Ovary (tissue), 9 donors: Measurements from ENCODE around the gene MYOCOS. TPM values are rescaled to one million over a fixed set of nuclear protein-coding genes. Genes with fewer than 3 reads are reported as not detected.

Experiments used
- DNase-seq, 5 donors: peaks; one replicate each; pipeline ENCODE4 v3.0.0-alpha.2; 2019 to 2020
- H3K27ac ChIP-seq, 2 donors: fragments of 200-600 bp; one replicate each; pipeline versions ENCODE4 v1.5.1 to v1.8.0; 2019 to 2022
- H3K27me3 ChIP-seq: fragments of 200-600 bp; one replicate; pipeline ENCODE4 v1.8.0; 2022
- H3K36me3 ChIP-seq: fragments of 200-600 bp; sonication (generic); one replicate; pipeline ENCODE4 v1.5.1; 2019
- H3K4me1 ChIP-seq: one replicate; pipeline ENCODE4 v1.8.1; 2013; ENCODE audit warnings: mild to moderate bottlenecking, moderate library complexity; ENCODE audit not compliant: insufficient read depth
- H3K4me3 ChIP-seq: fragments of 200-600 bp; sonication (generic); one replicate; pipeline ENCODE4 v1.5.1; 2017
- H3K9me3 ChIP-seq, 2 donors: fragments of 200-600 bp in 1 of 2; sonication (generic) in 1 of 2; one replicate each; pipeline versions ENCODE4 v1.5.1 to v1.8.1; 2013 to 2019; ENCODE audit warnings: mild to moderate bottlenecking in 1 of 2, moderate library complexity in 1 of 2
- EP300 ChIP-seq: sonication (generic); formaldehyde crosslinking; IDR thresholded peaks from one replicate; pipeline ENCODE4 v1.6.1; 2017; ENCODE audit warnings: antibody characterized with exemption
- POLR2A ChIP-seq: fragments of 450-650 bp; IDR thresholded peaks from one replicate; pipeline ENCODE4 v1.6.1; 2017; ENCODE audit warnings: antibody characterized with exemption, mild to moderate bottlenecking, moderate library complexity
- WGBS, 3 donors: extraction: QIAGEN DNeasy Blood & Tissue Kit in 1 of 3; methylation state at CpG; one replicate each; pipeline versions ENCODE4 v1.1.5 to v1.1.7; 2013 to 2017; 5-methylcytosine and 5-hydroxymethylcytosine counted together
- intact Hi-C, 4 donors: fragments of 100-400 bp; cut with DNase I; formaldehyde crosslinking; loops; one replicate each; pipeline versions ENCODE4 v1.11.0 to v1.15.1; 2022 to 2023
- polyA plus RNA-seq, 2 donors: library from polyadenylated mRNA; stranded (reverse); fragments of 200-250 nt in 1 of 2; fragments of 350-450 nt in 1 of 2; fragmentation: Illumina TruSeq in 1 of 2; extraction: RNeasy Lipid Tissue Mini Kit (QIAGEN cat#74804) in 1 of 2; gene quantifications; one replicate each; pipeline ENCODE4 v1.2.3, GENCODE V29; 2013 to 2014
- total RNA-seq, 7 donors: library from RNA; depleted of rRNA in 2 of 7; stranded (reverse); fragments of >200 nt in 2 of 7; fragmentation: NEBNext Ultra II Directional in 3 of 7; extraction: Animal tissue kit (Norgen Biotek cat#: 25700) in 3 of 7; gene quantifications; one replicate each; pipeline versions ENCODE4 v1.1.0 to v1.2.4, GENCODE V29; 2016 to 2023
- TF ChIP-seq, protein P1 (sequence below), 3 donors: fragments of 450-650 bp in 2 of 3; fragments of 200-600 bp in 1 of 3; IDR thresholded peaks; one replicate each; pipeline versions ENCODE4 v1.5.1 to v1.8.0; 2016 to 2022; ENCODE audit warnings: antibody characterized with exemption in 3 of 3, mild to moderate bottlenecking in 1 of 3
- donor health status: DM: no; HTN: no; CAD: no; lungs with moderate emphysema.
- donor health status: DM: no; HTN: no; CAD: no.
- donor health status: Bipolar disorder and iron deficiency.
- donor health status: DM: yes; HTN: yes; CAD: no.
- donor health status: DM: no; HTN: no; CAD: no.
- donor health status: DM: yes; HTN: yes; CAD: no.

Gene MYOCOS
- total and polyA plus RNA-seq, 9 donors: 0.08 to 0.57 TPM; not detected in 7

DNA sequence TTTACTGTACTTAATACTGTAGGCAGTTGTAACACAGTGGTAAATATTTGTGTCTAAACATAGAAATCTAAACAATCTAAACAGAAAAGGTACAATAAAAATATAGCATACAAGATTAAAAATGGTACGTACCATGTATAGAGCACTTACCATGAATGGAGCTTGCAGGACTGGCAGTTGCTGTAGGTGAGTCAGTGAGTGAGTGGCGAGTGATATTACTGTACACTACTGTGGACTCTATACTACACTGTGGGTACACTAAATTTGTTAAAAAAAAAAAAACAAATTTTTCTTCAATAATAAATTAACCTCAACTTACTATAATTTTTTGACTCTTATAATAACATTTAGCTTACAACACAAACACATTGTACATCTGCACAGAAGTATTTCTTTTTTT is 39.5 kb upstream of the MYOCOS start:
- TF ChIP-seq POLR2A: no peak
- TF ChIP-seq, protein P1, sequence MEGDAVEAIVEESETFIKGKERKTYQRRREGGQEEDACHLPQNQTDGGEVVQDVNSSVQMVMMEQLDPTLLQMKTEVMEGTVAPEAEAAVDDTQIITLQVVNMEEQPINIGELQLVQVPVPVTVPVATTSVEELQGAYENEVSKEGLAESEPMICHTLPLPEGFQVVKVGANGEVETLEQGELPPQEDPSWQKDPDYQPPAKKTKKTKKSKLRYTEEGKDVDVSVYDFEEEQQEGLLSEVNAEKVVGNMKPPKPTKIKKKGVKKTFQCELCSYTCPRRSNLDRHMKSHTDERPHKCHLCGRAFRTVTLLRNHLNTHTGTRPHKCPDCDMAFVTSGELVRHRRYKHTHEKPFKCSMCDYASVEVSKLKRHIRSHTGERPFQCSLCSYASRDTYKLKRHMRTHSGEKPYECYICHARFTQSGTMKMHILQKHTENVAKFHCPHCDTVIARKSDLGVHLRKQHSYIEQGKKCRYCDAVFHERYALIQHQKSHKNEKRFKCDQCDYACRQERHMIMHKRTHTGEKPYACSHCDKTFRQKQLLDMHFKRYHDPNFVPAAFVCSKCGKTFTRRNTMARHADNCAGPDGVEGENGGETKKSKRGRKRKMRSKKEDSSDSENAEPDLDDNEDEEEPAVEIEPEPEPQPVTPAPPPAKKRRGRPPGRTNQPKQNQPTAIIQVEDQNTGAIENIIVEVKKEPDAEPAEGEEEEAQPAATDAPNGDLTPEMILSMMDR (IDR thresholded peaks at IDR 0.05): no peak
- TF ChIP-seq EP300: no peak
- 97 to 98% (median 97%) methylated on average over 2 of the region's 2 CpGs for WGBS, 3 donors
- Histone ChIP-seq H3K27ac (no peak overlapping the region), H3K27me3 (no peaks in the 10 kb centered on the region), H3K4me1 (no peaks in the 10 kb centered on the region), H3K36me3 (no peaks in the 10 kb centered on the region), H3K4me3 (no peak overlapping the region), H3K9me3 (no peaks in the 10 kb centered on the region)
- no peak for DNase-seq
- intact Hi-C loops: no loop called here

DNA sequence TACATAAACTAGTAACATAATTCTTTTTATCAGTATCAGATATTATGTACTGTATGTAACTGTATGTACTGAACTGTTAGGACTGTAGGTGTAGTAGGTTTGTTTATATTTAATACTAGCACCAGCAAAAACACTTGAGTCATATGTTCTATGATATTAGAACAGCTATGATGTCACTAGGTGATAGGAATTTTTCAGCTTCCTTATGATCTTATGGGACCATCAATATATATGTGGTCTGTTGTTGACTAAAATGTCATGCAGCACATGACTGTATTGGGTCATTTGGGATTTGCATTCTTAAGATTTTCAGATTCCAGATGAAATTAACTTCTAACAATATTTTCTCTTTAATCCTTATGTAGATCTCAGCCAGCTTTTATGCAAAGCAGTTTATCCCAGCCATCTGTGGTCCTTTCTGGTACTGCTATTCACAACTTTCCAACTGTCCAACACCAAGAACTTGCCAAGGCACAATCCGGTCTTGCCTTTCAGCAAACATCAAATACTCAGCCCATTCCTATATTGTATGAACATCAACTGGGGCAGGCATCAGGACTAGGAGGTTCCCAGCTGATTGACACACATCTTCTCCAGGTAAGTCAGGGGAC is 38.3 kb upstream of the MYOCOS start:
- Histone ChIP-seq H3K27ac (no peak overlapping the region), H3K27me3 (no peaks in the 10 kb centered on the region), H3K4me3 (no peak overlapping the region), H3K4me1 (no peaks in the 10 kb centered on the region), H3K9me3 (no peaks in the 10 kb centered on the region), H3K36me3 (no peaks in the 10 kb centered on the region)
- TF ChIP-seq, protein P1 (IDR thresholded peaks at IDR 0.05): no peak
- TF ChIP-seq POLR2A (no peak), EP300 (no peak)
- no peak for DNase-seq
- WGBS, 3 donors: 76 to 84% (median 80%) methylated on average over 1 of the region's 1 CpG
- intact Hi-C loops: no loop called here

- H3K27ac ChIP-seq: no peak overlapping the region
- H3K27me3 ChIP-seq: no peaks in the 10 kb centered on the region
- H3K4me1 ChIP-seq: no peaks in the 10 kb centered on the region
- TF ChIP-seq EP300 (no peak), POLR2A (no peak)
- TF ChIP-seq, protein P1 (IDR thresholded peaks at IDR 0.05): no peak
- WGBS, 3 donors: 93 to 95% (median 94%) methylated on average over 9 of the region's 9 CpGs
- intact Hi-C loops: no loop called here
- H3K4me3 ChIP-seq: no peak overlapping the region
- no peak for DNase-seq
- no peaks in the 10 kb centered on the region for H3K9me3 ChIP-seq
- H3K36me3 ChIP-seq: no peaks in the 10 kb centered on the region
Observed at GRCh38 chr1:171585715-171586114, 36.3 kb upstream of the MYOCOS start.

- DNase-seq: no peak
- H3K9me3 ChIP-seq: no peaks in the 10 kb centered on the region
- H3K4me3 ChIP-seq: no peak overlapping the region
- intact Hi-C loops: no loop called here
- 81 to 86% (median 85%) methylated on average over 2 of the region's 2 CpGs for WGBS, 3 donors
- H3K36me3 ChIP-seq: no peaks in the 10 kb centered on the region
- no peak overlapping the region for H3K27ac ChIP-seq
- no peaks in the 10 kb centered on the region for H3K4me1 ChIP-seq
- no peaks in the 10 kb centered on the region for H3K27me3 ChIP-seq
- TF ChIP-seq, protein P1 (IDR thresholded peaks at IDR 0.05): no peak
- TF ChIP-seq EP300 (no peak), POLR2A (no peak)
Observed at GRCh38 chr1:171588230-171588629, 33.8 kb upstream of the MYOCOS start.
